ENCODE data around the gene ANO7. TPM values are rescaled to one million over a fixed set of nuclear protein-coding genes. Genes with fewer than 3 reads are reported as not detected.

ANO7 gene
- polyA plus RNA-seq, 1 donor from 2014 or later = not detected

DNA sequence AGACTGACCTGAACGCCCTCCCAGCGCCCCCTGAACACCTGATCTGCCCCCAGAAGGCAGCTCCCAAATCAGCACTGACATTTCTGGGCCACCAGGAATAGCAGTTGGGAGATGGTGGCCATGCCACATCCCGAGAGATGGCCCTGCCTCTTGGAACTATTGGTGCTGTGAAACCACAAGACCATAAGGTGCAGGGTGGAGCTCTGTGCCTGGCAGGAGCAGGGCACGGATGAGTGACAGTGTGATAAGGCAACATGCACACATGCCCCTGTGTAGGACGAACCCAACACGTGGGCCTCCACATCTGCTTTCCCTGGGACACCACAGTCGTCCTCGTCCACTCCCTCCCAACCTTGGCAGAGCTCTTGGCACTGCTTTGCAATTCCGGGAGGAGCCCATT is 26.9 kb downstream of the ANO7 start:
- no peak overlapping the region for H2AFZ ChIP-seq (ENCODE audit: low read depth, low read length)
- H3K79me2 ChIP-seq (replicated peaks; ENCODE audit: insufficient read depth, low read length) = no peaks in the 10 kb centered on the region
- H3K9me3 ChIP-seq (ENCODE audit: low read length) = no peaks in the 10 kb centered on the region
- no peak overlapping the region for H3K4me2 ChIP-seq (ENCODE audit: low read length)
- no peak overlapping the region for H3K4me3 ChIP-seq (ENCODE audit: low read length)
- no peaks in the 10 kb centered on the region for H3K9me2 ChIP-seq (ENCODE audit: insufficient read depth, low read length)
- no peak for TF ChIP-seq EZH2 (IDR thresholded peaks at IDR 0.05; ENCODE audit: borderline replicate concordance, insufficient read depth, low read length, poor library complexity, severe bottlenecking)
- no peak for TF ChIP-seq TAF1 (IDR thresholded peaks at IDR 0.05; ENCODE audit: low read depth)
- no peak for TF ChIP-seq EP300 (conservative IDR thresholded peaks at IDR 0.05; ENCODE audit: poor library complexity, severe bottlenecking)
- TF ChIP-seq SMC3 (conservative IDR thresholded peaks at IDR 0.05; ENCODE audit: poor library complexity) = no peak
- TF ChIP-seq POLR2AphosphoS5 (IDR thresholded peaks at IDR 0.05) = no peak
- TF ChIP-seq, protein P1, sequence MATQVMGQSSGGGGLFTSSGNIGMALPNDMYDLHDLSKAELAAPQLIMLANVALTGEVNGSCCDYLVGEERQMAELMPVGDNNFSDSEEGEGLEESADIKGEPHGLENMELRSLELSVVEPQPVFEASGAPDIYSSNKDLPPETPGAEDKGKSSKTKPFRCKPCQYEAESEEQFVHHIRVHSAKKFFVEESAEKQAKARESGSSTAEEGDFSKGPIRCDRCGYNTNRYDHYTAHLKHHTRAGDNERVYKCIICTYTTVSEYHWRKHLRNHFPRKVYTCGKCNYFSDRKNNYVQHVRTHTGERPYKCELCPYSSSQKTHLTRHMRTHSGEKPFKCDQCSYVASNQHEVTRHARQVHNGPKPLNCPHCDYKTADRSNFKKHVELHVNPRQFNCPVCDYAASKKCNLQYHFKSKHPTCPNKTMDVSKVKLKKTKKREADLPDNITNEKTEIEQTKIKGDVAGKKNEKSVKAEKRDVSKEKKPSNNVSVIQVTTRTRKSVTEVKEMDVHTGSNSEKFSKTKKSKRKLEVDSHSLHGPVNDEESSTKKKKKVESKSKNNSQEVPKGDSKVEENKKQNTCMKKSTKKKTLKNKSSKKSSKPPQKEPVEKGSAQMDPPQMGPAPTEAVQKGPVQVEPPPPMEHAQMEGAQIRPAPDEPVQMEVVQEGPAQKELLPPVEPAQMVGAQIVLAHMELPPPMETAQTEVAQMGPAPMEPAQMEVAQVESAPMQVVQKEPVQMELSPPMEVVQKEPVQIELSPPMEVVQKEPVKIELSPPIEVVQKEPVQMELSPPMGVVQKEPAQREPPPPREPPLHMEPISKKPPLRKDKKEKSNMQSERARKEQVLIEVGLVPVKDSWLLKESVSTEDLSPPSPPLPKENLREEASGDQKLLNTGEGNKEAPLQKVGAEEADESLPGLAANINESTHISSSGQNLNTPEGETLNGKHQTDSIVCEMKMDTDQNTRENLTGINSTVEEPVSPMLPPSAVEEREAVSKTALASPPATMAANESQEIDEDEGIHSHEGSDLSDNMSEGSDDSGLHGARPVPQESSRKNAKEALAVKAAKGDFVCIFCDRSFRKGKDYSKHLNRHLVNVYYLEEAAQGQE (IDR thresholded peaks at IDR 0.05; ENCODE audit: borderline replicate concordance) = no peak
- TF ChIP-seq RAD21 (conservative IDR thresholded peaks at IDR 0.05) = no peak
- no peak for TF ChIP-seq MXI1 (conservative IDR thresholded peaks at IDR 0.05; ENCODE audit: poor library complexity, severe bottlenecking)
- TF ChIP-seq, protein P2, sequence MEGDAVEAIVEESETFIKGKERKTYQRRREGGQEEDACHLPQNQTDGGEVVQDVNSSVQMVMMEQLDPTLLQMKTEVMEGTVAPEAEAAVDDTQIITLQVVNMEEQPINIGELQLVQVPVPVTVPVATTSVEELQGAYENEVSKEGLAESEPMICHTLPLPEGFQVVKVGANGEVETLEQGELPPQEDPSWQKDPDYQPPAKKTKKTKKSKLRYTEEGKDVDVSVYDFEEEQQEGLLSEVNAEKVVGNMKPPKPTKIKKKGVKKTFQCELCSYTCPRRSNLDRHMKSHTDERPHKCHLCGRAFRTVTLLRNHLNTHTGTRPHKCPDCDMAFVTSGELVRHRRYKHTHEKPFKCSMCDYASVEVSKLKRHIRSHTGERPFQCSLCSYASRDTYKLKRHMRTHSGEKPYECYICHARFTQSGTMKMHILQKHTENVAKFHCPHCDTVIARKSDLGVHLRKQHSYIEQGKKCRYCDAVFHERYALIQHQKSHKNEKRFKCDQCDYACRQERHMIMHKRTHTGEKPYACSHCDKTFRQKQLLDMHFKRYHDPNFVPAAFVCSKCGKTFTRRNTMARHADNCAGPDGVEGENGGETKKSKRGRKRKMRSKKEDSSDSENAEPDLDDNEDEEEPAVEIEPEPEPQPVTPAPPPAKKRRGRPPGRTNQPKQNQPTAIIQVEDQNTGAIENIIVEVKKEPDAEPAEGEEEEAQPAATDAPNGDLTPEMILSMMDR (IDR thresholded peaks at IDR 0.05; ENCODE audit: poor library complexity, severe bottlenecking) = no peak
- no peaks in the 10 kb centered on the region for H3K36me3 ChIP-seq (ENCODE audit: insufficient read depth, low read length)
- H3F3A ChIP-seq (ENCODE audit: insufficient read depth, low read length, poor library complexity, severe bottlenecking) = no peaks in the 10 kb centered on the region
- no peak overlapping the region for H3K27ac ChIP-seq (ENCODE audit: low read length)
- H4K20me1 ChIP-seq (ENCODE audit: insufficient read depth) = no peaks in the 10 kb centered on the region
- H3K9ac ChIP-seq (ENCODE audit: low read length) = no peak overlapping the region
- peaks cover 9% of the 10 kb centered on the region for H3K27me3 ChIP-seq (ENCODE audit: insufficient read depth, low read depth, low read length)

DNA sequence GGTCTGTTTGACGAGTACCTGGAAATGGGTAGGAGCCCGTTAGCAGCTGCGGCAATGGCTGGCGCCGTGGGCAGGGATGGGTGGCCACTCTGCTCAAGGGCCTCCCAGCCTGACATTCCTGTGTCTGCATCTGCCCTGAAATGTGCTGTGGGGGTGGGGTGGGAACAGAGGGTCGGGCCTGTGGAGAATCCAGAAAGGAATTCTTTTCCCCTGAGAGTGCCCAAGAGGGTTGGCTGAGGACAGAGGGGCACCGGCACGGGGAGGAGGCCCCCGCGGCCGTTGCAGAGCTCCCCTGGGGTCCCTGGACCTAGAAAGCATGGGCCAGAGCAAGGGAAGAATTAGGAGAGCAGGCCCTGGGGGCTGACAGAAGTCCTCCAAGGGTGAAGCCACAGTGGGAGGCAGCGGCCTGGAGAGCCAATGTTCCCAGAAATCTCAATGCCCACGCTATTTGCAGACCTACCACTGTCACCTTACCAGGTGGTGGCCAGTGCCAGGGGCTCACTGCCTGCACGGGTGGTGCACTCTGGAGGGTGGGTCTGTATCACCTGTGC is 27.8 kb downstream of the ANO7 start:
- Histone ChIP-seq H3K4me2 (ENCODE audit: low read length) (no peak overlapping the region), H3K9ac (ENCODE audit: low read length) (no peak overlapping the region), H3K9me3 (ENCODE audit: low read length) (no peaks in the 10 kb centered on the region), H3K4me3 (ENCODE audit: low read length) (no peak overlapping the region), H3F3A (ENCODE audit: insufficient read depth, low read length, poor library complexity, severe bottlenecking) (no peaks in the 10 kb centered on the region), H3K36me3 (ENCODE audit: insufficient read depth, low read length) (no peaks in the 10 kb centered on the region), H3K27me3 (ENCODE audit: insufficient read depth, low read depth, low read length) (peaks cover 9% of the 10 kb centered on the region), H2AFZ (ENCODE audit: low read depth, low read length) (no peak overlapping the region), H3K27ac (ENCODE audit: low read length) (no peak overlapping the region), H4K20me1 (ENCODE audit: insufficient read depth) (no peaks in the 10 kb centered on the region), H3K79me2 (replicated peaks; ENCODE audit: insufficient read depth, low read length) (no peaks in the 10 kb centered on the region), H3K9me2 (ENCODE audit: insufficient read depth, low read length) (no peaks in the 10 kb centered on the region)
- no peak for TF ChIP-seq MXI1 (conservative IDR thresholded peaks at IDR 0.05; ENCODE audit: poor library complexity, severe bottlenecking)

All from neural cell (in vitro differentiated cells).